ENCODE data around the gene SOX11. TPM values are rescaled to one million over a fixed set of nuclear protein-coding genes. Genes with fewer than 3 reads are reported as not detected.

The SOX11 gene
- total RNA-seq, 1 donor from 2014 or later, result 19.2 TPM

DNA sequence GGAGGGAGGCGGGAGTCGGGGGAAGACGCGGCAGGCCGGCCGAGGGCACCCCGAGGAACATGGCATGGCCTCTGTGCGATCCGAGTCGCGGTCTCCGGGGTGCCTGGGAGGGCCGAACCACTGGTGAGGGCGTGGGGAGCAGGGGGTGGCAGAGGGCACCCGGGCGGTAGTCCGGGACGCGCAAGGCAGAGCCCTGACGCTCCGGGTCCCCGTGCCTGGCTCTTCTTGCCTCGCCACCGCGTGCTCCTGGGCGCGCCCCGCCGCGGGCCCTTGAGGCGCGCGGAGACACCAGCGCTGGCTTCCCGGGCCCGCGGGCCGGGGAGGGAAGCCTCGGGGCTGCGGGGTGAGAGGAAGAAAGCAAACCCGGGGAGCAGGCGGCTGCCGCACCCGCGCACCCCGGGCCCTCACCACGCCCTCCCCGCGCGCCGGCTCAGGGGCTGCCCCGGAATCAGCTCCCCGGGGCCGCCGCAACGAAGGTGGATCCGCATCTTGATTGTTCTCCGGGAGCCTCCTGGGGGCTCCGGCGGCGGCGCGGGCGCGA is 4.3 kb downstream of the SOX11 start:
- no peak for FAIRE-seq

DNA sequence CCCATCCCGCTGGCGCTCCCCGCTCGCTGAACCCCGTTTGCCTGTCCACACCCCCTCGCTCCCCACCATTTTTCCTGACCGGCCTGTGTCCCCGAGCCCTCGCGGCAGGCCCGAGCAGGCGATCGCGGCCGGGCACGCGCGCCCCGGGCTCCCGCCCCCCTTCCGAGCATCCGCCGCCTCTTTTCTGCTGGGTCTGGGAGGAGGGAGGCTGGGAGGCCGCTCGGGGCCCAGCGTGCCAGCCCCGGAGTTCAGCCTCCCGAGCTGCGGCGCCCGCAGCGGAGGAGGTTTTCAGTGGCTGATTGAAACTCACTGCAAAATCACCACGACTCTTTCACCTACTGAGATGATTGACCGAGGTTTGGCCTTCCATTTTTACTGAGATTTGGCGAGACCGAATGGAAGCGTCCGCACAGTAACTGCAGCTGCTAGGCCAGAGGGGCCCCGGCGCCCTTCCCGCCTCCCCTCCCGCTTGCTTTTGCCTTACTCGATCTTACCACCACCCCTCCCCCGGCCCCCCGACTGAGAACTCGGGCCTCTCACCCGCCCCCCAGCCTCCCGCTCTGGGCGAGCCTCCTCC is 4.8 kb downstream of the SOX11 start:
- H2AFZ ChIP-seq (ENCODE audit: low read depth, low read length), result peak overlapping the region; percentile 65
- H3K36me3 ChIP-seq (ENCODE audit: insufficient read depth, low read length), result no peaks in the 10 kb centered on the region
- H3K27me3 Mint-ChIP-seq (ENCODE audit: low read depth, unreplicated experiment), result peaks cover 6% of the 10 kb centered on the region
- H3K36me3 Mint-ChIP-seq (ENCODE audit: low read depth, unreplicated experiment), result peaks cover 1% of the 10 kb centered on the region
- no peak for FAIRE-seq
- peaks cover 7% of the 10 kb centered on the region for H3K4me1 Mint-ChIP-seq (ENCODE audit: low read depth, unreplicated experiment)
- no peak for TF ChIP-seq EZH2 (IDR thresholded peaks at IDR 0.05; ENCODE audit: insufficient read depth, low read length)
- TF ChIP-seq, protein P1, sequence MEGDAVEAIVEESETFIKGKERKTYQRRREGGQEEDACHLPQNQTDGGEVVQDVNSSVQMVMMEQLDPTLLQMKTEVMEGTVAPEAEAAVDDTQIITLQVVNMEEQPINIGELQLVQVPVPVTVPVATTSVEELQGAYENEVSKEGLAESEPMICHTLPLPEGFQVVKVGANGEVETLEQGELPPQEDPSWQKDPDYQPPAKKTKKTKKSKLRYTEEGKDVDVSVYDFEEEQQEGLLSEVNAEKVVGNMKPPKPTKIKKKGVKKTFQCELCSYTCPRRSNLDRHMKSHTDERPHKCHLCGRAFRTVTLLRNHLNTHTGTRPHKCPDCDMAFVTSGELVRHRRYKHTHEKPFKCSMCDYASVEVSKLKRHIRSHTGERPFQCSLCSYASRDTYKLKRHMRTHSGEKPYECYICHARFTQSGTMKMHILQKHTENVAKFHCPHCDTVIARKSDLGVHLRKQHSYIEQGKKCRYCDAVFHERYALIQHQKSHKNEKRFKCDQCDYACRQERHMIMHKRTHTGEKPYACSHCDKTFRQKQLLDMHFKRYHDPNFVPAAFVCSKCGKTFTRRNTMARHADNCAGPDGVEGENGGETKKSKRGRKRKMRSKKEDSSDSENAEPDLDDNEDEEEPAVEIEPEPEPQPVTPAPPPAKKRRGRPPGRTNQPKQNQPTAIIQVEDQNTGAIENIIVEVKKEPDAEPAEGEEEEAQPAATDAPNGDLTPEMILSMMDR (IDR thresholded peaks at IDR 0.05; ENCODE audit: insufficient read depth, low read depth, low read length), result no peak
- peak overlapping the region; percentile 89 for H3K27ac Mint-ChIP-seq (ENCODE audit: unreplicated experiment)
- H3K4me3 Mint-ChIP-seq (ENCODE audit: unreplicated experiment), result peak overlapping the region; percentile 70
- peaks cover 51% of the 10 kb centered on the region for H4K20me1 ChIP-seq (ENCODE audit: insufficient read depth, low read length)
- H3K27me3 ChIP-seq (ENCODE audit: insufficient read depth, low read length), result no peaks in the 10 kb centered on the region
- H3K9ac ChIP-seq (ENCODE audit: low read length), result peak overlapping the region; percentile 84
- peaks cover 2% of the 10 kb centered on the region for H3K9me3 Mint-ChIP-seq (ENCODE audit: unreplicated experiment)
- H3K9me3 ChIP-seq (ENCODE audit: insufficient read depth, low read depth, low read length), result no peaks in the 10 kb centered on the region
- H3K4me2 ChIP-seq (ENCODE audit: low read length), result peak overlapping the region; percentile 99
- peak; percentile 47 for DNase-seq (ENCODE audit: low read depth)
- H3K79me2 ChIP-seq (ENCODE audit: insufficient read depth, low read length), result peaks cover 82% of the 10 kb centered on the region
- peak overlapping the region; percentile 79 for H3K27ac ChIP-seq (ENCODE audit: low read depth, low read length)
- H3K4me1 ChIP-seq (ENCODE audit: insufficient read depth, low read length), result peaks cover 8% of the 10 kb centered on the region
- peak overlapping the region; percentile 98 for H3K4me3 ChIP-seq (ENCODE audit: insufficient read depth, low read depth, low read length)

More for the DNA sequence above, 4.3 kb downstream of the SOX11 start:
- Mint-ChIP-seq H3K4me3 (ENCODE audit: unreplicated experiment) (peak overlapping the region; percentile 98), H3K27me3 (ENCODE audit: low read depth, unreplicated experiment) (peaks cover 6% of the 10 kb centered on the region), H3K9me3 (ENCODE audit: unreplicated experiment) (peaks cover 2% of the 10 kb centered on the region), H3K36me3 (ENCODE audit: low read depth, unreplicated experiment) (peaks cover 1% of the 10 kb centered on the region), H3K27ac (ENCODE audit: unreplicated experiment) (no peak overlapping the region), H3K4me1 (ENCODE audit: low read depth, unreplicated experiment) (peaks cover 7% of the 10 kb centered on the region)
- H3K27me3 ChIP-seq (ENCODE audit: insufficient read depth, low read length), result no peaks in the 10 kb centered on the region
- H4K20me1 ChIP-seq (ENCODE audit: insufficient read depth, low read length), result peaks cover 51% of the 10 kb centered on the region
- DNase-seq (ENCODE audit: low read depth), result peak; percentile 17
- H3K4me1 ChIP-seq (ENCODE audit: insufficient read depth, low read length), result peaks cover 8% of the 10 kb centered on the region
- peaks cover 82% of the 10 kb centered on the region for H3K79me2 ChIP-seq (ENCODE audit: insufficient read depth, low read length)
- H3K4me3 ChIP-seq (ENCODE audit: insufficient read depth, low read depth, low read length), result peak overlapping the region; percentile 98
- peak overlapping the region; percentile 65 for H2AFZ ChIP-seq (ENCODE audit: low read depth, low read length)
- TF ChIP-seq, protein P1 (IDR thresholded peaks at IDR 0.05; ENCODE audit: insufficient read depth, low read depth, low read length), result no peak
- TF ChIP-seq EZH2 (IDR thresholded peaks at IDR 0.05; ENCODE audit: insufficient read depth, low read length), result no peak
- H3K9me3 ChIP-seq (ENCODE audit: insufficient read depth, low read depth, low read length), result no peaks in the 10 kb centered on the region
- no peaks in the 10 kb centered on the region for H3K36me3 ChIP-seq (ENCODE audit: insufficient read depth, low read length)
- peak overlapping the region; percentile 84 for H3K9ac ChIP-seq (ENCODE audit: low read length)
- H3K4me2 ChIP-seq (ENCODE audit: low read length), result peak overlapping the region; percentile 99
- H3K27ac ChIP-seq (ENCODE audit: low read depth, low read length), result peak overlapping the region; percentile 79

DNA sequence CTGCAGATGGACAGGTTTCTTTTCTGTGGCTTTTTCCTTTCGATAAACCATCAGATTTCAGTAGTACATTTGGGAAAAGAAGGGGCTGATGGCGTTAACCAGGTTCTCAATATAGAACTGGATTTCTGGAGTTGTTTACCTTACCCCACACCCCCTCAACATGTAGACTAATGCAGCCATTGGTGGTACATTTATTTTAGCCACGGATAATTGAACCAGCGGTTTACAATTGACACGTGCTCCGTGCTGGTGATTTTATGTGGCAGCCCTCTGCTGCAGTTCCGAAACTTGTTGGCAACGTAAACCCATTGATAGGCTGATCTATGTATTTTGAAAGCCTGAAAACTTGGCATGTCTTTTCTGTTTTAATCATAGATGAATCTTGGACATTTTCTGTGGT is 5.4 kb downstream of the SOX11 start:
- H3K79me2 ChIP-seq (ENCODE audit: insufficient read depth, low read length), result peaks cover 81% of the 10 kb centered on the region
- Mint-ChIP-seq H3K27me3 (ENCODE audit: low read depth, unreplicated experiment) (peaks cover 6% of the 10 kb centered on the region), H3K4me3 (ENCODE audit: unreplicated experiment) (peak overlapping the region; percentile 70), H3K36me3 (ENCODE audit: low read depth, unreplicated experiment) (peaks cover 1% of the 10 kb centered on the region), H3K27ac (ENCODE audit: unreplicated experiment) (no peak overlapping the region), H3K9me3 (ENCODE audit: unreplicated experiment) (peaks cover 2% of the 10 kb centered on the region), H3K4me1 (ENCODE audit: low read depth, unreplicated experiment) (peaks cover 7% of the 10 kb centered on the region)
- H3K9ac ChIP-seq (ENCODE audit: low read length), result peak overlapping the region; percentile 84
- H3K4me1 ChIP-seq (ENCODE audit: insufficient read depth, low read length), result peaks cover 8% of the 10 kb centered on the region
- no peaks in the 10 kb centered on the region for H3K27me3 ChIP-seq (ENCODE audit: insufficient read depth, low read length)
- no peak for FAIRE-seq
- H3K9me3 ChIP-seq (ENCODE audit: insufficient read depth, low read depth, low read length), result no peaks in the 10 kb centered on the region
- no peak for TF ChIP-seq EZH2 (IDR thresholded peaks at IDR 0.05; ENCODE audit: insufficient read depth, low read length)
- TF ChIP-seq, protein P1 (IDR thresholded peaks at IDR 0.05; ENCODE audit: insufficient read depth, low read depth, low read length), result no peak
- peak overlapping the region; percentile 99 for H3K4me2 ChIP-seq (ENCODE audit: low read length)
- DNase-seq (ENCODE audit: low read depth), result peak; percentile 6
- H4K20me1 ChIP-seq (ENCODE audit: insufficient read depth, low read length), result peaks cover 50% of the 10 kb centered on the region
- H3K27ac ChIP-seq (ENCODE audit: low read depth, low read length), result peak overlapping the region; percentile 22
- peaks cover 3% of the 10 kb centered on the region for H3K36me3 ChIP-seq (ENCODE audit: insufficient read depth, low read length)
- no peak overlapping the region for H2AFZ ChIP-seq (ENCODE audit: low read depth, low read length)
- H3K4me3 ChIP-seq (ENCODE audit: insufficient read depth, low read depth, low read length), result peak overlapping the region; percentile 49
